SW 1271 (cell line): ENCODE results near the gene SLC6A11.

ENCODE experiments used
- DNase-seq, 2 experiments: peaks; one replicate each; lab custom pipeline; 2025; lab: John Stamatoyannopoulos, UW

Gene SLC6A11

DNA sequence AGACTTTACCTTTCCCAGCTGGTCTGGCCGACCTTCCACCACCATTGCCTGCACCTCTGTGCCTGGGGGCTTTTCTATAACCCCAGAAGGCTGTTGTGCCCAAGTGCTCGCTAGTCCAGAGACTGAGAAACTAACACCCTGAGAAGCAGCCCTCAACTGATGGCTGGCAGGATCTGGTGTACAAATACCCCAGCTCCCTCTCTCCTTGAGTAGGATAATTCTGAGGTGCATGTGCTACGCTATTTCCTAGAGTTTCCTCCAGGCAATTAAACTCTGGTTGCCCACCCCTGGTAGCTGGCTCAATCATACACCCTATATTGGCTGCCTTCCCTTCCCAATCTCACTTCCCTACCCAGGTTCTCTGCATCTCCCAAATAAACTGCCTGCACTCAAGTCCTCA, 165.0 kb downstream of the SLC6A11 start:
- DNase-seq = no peak

DNA sequence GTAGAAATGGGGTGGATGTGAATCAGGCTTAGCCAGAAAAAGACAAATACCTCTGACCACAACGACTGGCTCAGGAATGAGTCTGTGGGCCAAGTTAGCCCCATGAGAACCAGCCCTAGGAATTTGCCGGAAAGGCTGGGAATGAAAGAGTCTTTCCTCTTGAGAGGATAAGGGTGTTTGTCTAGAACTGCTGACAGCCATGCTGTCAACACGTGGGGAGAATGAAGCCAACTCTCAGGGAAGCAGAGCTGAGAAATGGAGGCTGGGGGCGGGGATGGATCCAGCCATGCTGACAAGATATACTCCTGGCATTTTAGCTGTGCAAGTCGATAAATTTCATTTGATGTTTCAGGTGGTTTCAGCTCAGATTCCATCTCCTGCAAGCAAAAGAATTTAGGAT, 165.9 kb downstream of the SLC6A11 start:
- no peak for DNase-seq

DNA sequence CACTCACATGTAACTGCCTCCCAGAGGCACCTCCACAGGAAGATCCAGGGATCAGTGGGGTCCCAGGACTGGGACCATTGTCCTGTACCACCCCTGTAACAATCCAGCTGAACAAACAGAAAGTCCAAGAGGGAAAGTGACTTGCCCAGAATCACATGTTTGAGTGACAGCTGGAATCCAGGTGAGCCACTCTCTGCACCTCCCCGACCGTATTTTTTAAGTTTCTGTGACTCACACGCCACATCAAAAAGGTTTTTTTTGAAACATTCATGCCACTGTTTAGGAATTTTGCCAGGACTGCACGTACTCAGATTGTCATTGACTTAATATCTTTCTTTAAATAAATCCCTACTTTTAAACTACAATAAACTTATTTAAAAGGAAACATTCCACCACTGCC, 166.8 kb downstream of the SLC6A11 start:
- no peak for DNase-seq

DNA sequence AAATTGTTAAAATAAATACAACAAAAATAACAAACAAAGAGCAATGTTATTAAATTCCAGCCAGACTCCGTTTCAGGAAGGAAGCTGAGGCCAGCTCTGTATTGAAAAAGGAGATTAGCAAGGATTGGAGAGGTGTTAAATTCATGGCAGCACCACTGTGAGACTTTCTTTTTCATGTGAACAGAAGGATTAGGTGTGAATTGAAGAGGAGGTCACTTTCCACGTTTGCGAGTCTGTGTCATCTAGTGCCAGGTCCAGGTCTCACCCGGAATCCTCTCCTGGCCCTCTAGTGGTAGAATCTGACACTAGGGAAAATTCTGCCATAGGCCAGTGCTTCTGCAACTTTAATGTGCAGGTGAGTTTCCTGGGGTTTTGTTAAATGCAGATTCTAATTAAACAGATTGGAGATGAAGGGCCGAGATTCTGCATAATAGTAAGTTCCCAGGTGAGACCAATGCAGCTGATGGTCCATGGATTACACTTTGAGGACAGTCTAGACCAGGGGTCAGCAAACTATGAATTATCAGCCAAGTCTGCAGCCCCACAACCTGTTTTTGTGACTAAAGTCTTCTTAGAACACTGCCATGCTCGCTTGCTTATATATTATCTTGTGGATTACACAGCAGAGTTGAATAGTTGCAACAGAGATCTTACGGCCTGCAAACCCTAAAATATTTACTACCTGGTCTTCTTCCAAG, 167.3 kb downstream of the SLC6A11 start:
- peak in 1 of 2 experiments; percentile 42 for DNase-seq

DNA sequence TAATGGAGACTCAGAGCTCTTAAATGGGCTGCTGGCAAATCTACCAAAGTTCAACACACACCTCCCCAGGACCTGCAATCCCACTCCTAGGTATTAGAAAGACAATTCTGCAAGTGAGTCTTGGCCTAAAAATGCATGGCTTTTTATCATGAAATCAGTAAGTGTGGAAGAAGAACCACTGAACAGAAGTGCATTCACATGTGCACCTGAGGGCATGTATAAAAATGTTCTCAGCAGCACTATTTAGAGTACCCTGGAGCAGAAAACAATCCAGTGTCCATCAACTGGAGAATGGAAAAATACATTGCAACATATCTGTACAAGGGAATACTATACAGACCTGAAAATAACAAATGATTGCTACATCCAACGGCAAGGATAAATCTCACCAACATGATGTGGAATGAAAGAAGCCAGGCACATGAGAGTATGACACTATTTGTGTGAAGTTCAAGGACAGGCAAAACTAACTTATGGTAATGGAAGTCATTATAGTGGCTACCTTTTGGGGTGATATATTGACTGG, 168.4 kb downstream of the SLC6A11 start:
- no peak for DNase-seq

DNA sequence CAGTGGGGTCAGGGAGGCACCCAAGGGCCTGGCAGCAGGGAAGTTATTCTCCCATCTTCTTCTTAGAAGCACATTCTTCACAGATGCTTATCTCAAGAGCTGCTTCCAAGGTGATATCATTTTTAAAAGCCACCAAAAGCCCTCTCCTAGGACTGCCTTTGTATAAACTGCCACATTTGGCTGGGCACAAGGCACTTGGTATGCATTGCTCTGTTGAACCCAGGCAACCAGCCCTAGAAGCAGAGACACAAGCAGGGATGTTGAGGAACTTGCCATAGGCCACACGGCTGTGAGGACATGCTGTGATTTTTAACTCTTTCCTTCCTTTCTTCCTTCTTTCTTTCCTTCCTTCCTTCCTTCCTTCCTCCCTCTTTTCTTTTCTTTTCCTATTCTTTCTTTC, 169.2 kb downstream of the SLC6A11 start:
- DNase-seq = no peak

DNA sequence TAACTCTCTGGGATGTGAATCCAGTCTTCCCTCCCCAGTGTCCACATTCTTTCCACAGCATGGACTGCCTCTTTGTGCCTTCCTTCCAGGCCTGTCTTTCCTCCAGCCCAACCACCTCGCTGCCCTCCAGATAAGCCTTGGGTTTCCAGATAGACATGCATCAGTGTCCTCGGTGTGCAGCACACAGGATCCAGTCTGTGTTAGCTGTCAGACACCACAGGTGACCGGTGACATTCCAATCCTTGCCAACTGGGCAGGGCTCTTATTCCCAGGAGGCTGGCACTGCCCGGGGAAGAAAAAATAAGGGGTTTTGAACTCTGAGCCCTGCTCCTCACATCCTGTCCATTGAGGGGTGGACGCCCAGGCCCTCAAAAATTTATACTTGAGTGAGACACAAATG, 170.6 kb downstream of the SLC6A11 start:
- DNase-seq = no peak

DNA sequence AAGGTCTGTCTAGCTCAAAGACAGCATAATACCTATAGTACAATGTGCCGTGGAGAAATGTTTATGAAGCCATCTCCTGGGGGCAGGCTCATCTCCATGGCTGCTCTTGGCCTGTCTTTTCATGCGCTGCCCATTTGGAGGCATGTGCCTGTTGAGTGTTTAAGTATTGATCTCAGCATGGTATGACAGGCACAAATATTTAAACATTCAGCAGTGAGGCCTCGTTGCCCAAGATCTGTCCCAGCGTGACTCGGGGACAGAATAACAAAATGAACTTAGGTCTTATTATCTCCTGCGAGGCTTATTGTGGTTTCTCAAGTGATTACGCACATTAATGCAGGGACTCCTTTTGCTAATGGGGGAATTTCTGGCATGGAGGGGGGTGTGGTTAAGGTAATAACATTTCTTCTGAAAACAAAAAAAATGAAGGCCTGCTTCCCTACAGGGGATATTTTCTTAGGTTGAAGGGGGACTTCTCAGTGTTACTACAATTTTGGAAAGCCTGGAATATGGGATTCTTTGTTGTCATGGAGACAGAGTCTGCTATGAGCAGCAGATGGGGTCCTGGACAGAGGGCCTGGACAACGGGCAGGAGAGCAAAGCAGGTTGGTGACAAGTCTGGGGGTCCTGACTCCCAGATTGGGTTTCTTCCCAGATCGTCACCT, 172.1 kb downstream of the SLC6A11 start:
- DNase-seq = no peak

DNA sequence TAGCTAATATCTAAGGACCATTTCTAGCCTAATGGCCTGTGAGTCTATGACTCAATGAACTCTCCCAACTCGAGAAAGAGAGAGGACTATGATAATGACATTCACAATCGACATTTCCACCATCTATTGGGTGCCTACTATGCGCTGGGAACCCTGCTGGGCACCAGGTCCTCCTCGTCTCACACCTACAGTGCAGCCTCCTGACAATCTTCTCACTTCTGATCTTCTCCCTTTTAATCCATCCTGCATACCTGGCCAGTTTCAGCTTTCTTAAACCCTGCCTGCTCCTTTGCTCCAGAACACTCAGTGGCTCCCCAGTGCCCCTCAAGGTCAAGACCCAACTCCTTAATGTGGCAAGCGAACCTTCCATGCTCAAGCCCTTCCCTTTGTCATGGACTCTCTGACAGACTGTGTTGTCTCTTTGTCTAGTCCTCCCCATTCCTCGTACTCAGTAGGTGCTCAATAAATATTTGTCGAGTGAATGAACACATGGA, 173.0 kb downstream of the SLC6A11 start:
- no peak for DNase-seq
